ENCODE measurements around the gene NRIP3.

Gene NRIP3

GRCh38 chr11:9025101-9025850, 21.5 kb upstream of the NRIP3 start:
- no peak overlapping the region for H4K8ac ChIP-seq (ENCODE audit: low read depth, low read length)
- no peak for DNase-seq
- H3K27ac ChIP-seq (ENCODE audit: low read depth, low read length): no peak overlapping the region
- H3K23ac ChIP-seq (ENCODE audit: low read length): no peak overlapping the region
- no CpG with 5 or more reads among the region's 9 CpGs for WGBS (ENCODE audit: extremely low coverage, insufficient coverage, insufficient read length)
- H4K91ac ChIP-seq (ENCODE audit: low read depth, low read length): no peak overlapping the region
- H3K14ac ChIP-seq (ENCODE audit: low read length): no peak overlapping the region
- H3K27me3 ChIP-seq (ENCODE audit: insufficient read depth, low read length): no peaks in the 10 kb centered on the region
- peaks cover 0 to 2% of the 10 kb centered on the region in 2 experiments for H3K4me1 ChIP-seq (ENCODE audit: control insufficient read depth in 1 of 2, insufficient read depth in 2 of 2, low read length in 2 of 2)
- no peak overlapping the region for H2BK5ac ChIP-seq (ENCODE audit: low read depth, low read length, poor library complexity)
- H3K79me1 ChIP-seq (ENCODE audit: low read length): no peaks in the 10 kb centered on the region
- no peak overlapping the region for H2AK5ac ChIP-seq (ENCODE audit: low read length)
- H3K18ac ChIP-seq (ENCODE audit: low read length): no peak overlapping the region
- no peak overlapping the region for H2AFZ ChIP-seq (ENCODE audit: insufficient read depth, low read length, poor library complexity)
- no peak overlapping the region for H4K12ac ChIP-seq (ENCODE audit: low read depth, low read length)
- no peaks in the 10 kb centered on the region for H3K36me3 ChIP-seq (ENCODE audit: control insufficient read depth in 1 of 2, insufficient read depth in 2 of 2, low read length in 2 of 2)
- no peak overlapping the region for H3K4ac ChIP-seq (ENCODE audit: low read depth, low read length)
- no peak overlapping the region for H3K4me3 ChIP-seq (ENCODE audit: low read depth, low read length)
- no peaks in the 10 kb centered on the region for H3K79me2 ChIP-seq (ENCODE audit: control insufficient read depth, insufficient read depth, low read length, poor library complexity)
- no peak overlapping the region for H2BK12ac ChIP-seq (ENCODE audit: low read length)
- no peak overlapping the region for H3K4me2 ChIP-seq (ENCODE audit: low read length)
- H3K9ac ChIP-seq (ENCODE audit: low read length): no peak overlapping the region
- no peak overlapping the region for H2BK120ac ChIP-seq (ENCODE audit: insufficient read depth, low read length, poor library complexity)
- no peaks in the 10 kb centered on the region for H3K9me3 ChIP-seq (ENCODE audit: insufficient read depth, low read depth, low read length)

DNA sequence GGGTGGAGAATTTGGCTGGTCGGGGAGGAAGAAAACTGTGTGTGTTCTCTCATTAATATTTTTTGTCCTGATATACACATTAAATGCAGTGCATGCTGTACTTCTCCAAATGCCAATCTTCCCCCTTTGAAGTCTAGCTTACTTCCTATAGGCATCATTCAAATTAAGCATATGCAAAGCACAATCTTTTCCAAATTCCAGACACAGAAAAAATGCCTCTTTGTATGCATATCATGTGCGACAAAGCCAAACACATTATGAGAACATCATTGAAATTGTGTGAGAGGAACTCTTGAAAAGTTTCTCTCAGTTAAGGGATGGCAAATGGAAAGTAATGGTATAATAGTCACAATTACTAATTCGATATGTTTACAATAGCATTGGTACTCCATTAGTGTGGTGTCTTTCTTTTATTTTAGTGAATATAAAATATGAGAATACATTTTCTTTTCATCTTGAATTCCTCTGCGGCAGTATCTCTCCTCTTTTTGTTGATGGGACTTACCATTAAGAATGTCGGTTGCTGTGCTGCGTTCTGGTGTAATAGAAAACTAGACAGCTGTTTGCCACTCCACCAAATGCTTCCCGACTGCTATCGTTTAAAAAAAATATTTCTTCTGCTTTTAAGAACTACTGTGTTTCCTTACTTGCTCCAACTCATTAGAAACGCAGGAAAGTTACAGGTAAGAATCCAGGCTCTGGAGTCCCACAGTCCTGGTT, 19.3 kb upstream of the NRIP3 start:
- Histone ChIP-seq H3K14ac (ENCODE audit: low read length) (no peak overlapping the region), H4K12ac (ENCODE audit: low read depth, low read length) (no peak overlapping the region), H2BK12ac (ENCODE audit: low read length) (no peak overlapping the region), H3K27me3 (ENCODE audit: insufficient read depth, low read length) (no peaks in the 10 kb centered on the region), H4K8ac (ENCODE audit: low read depth, low read length) (no peak overlapping the region), H4K91ac (ENCODE audit: low read depth, low read length) (no peak overlapping the region), H3K9ac (ENCODE audit: low read length) (no peak overlapping the region), H3K18ac (ENCODE audit: low read length) (no peak overlapping the region), H3K4ac (ENCODE audit: low read depth, low read length) (no peak overlapping the region), H3K79me1 (ENCODE audit: low read length) (no peaks in the 10 kb centered on the region), H3K36me3 (ENCODE audit: control insufficient read depth in 1 of 2, insufficient read depth in 2 of 2, low read length in 2 of 2) (no peaks in the 10 kb centered on the region), H3K4me1 (ENCODE audit: control insufficient read depth in 1 of 2, insufficient read depth in 2 of 2, low read length in 2 of 2) (no peaks in the 10 kb centered on the region), H2BK120ac (ENCODE audit: insufficient read depth, low read length, poor library complexity) (no peak overlapping the region), H2BK5ac (ENCODE audit: low read depth, low read length, poor library complexity) (no peak overlapping the region), H3K9me3 (ENCODE audit: insufficient read depth, low read depth, low read length) (no peaks in the 10 kb centered on the region), H3K79me2 (ENCODE audit: control insufficient read depth, insufficient read depth, low read length, poor library complexity) (no peaks in the 10 kb centered on the region), H3K4me3 (ENCODE audit: low read depth, low read length) (no peak overlapping the region), H3K27ac (ENCODE audit: low read depth, low read length) (no peak overlapping the region), H2AK5ac (ENCODE audit: low read length) (no peak overlapping the region), H3K23ac (ENCODE audit: low read length) (no peak overlapping the region), H2AFZ (ENCODE audit: insufficient read depth, low read length, poor library complexity) (no peak overlapping the region), H3K4me2 (ENCODE audit: low read length) (no peak overlapping the region)
- WGBS (ENCODE audit: extremely low coverage, insufficient coverage, insufficient read length): no CpG with 5 or more reads among the region's 9 CpGs
- no peak for DNase-seq

- Histone ChIP-seq H3K14ac (ENCODE audit: low read length) (no peak overlapping the region), H3K9me3 (ENCODE audit: insufficient read depth, low read depth, low read length) (no peaks in the 10 kb centered on the region), H4K91ac (ENCODE audit: low read depth, low read length) (no peak overlapping the region), H2AFZ (ENCODE audit: insufficient read depth, low read length, poor library complexity) (no peak overlapping the region), H2BK5ac (ENCODE audit: low read depth, low read length, poor library complexity) (no peak overlapping the region), H3K27me3 (ENCODE audit: insufficient read depth, low read length) (no peaks in the 10 kb centered on the region), H3K4me1 (ENCODE audit: control insufficient read depth in 1 of 2, insufficient read depth in 2 of 2, low read length in 2 of 2) (no peaks in the 10 kb centered on the region), H3K36me3 (ENCODE audit: control insufficient read depth in 1 of 2, insufficient read depth in 2 of 2, low read length in 2 of 2) (no peaks in the 10 kb centered on the region), H4K12ac (ENCODE audit: low read depth, low read length) (no peak overlapping the region), H2AK5ac (ENCODE audit: low read length) (no peak overlapping the region), H3K79me1 (ENCODE audit: low read length) (no peaks in the 10 kb centered on the region), H3K4ac (ENCODE audit: low read depth, low read length) (no peak overlapping the region), H3K9ac (ENCODE audit: low read length) (no peak overlapping the region), H3K23ac (ENCODE audit: low read length) (no peak overlapping the region), H3K4me3 (ENCODE audit: low read depth, low read length) (no peak overlapping the region), H3K27ac (ENCODE audit: low read depth, low read length) (no peak overlapping the region), H2BK12ac (ENCODE audit: low read length) (no peak overlapping the region), H2BK120ac (ENCODE audit: insufficient read depth, low read length, poor library complexity) (no peak overlapping the region), H3K79me2 (ENCODE audit: control insufficient read depth, insufficient read depth, low read length, poor library complexity) (no peaks in the 10 kb centered on the region), H3K4me2 (ENCODE audit: low read length) (no peak overlapping the region), H4K8ac (ENCODE audit: low read depth, low read length) (no peak overlapping the region), H3K18ac (ENCODE audit: low read length) (no peak overlapping the region)
- WGBS (ENCODE audit: extremely low coverage, insufficient coverage, insufficient read length): no CpG with 5 or more reads among the region's 8 CpGs
- peak; percentile 41 to 80 for DNase-seq
Measured at GRCh38 chr11:9020916-9021315, 17.1 kb upstream of the NRIP3 start.

DNA sequence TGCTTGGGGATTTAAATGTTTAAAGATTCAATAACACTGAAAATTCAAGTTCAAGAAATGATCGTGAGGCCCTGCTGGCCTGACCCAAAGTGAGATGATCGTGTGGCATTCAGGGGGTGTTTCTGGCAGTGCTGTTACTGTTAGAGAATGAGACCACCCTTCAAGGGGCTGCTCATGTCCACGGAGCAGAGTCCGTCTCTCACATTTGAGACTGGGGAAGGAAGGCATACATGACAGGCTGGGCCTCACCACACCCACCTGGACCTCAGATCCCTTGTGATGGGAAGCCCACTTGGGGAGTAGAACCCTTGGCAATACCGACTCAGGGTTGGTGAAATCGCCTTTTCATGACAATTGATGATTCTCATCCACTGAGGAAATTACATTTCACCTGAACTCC, 16.1 kb upstream of the NRIP3 start:
- WGBS (ENCODE audit: extremely low coverage, insufficient coverage, insufficient read length): no CpG with 5 or more reads among the region's 6 CpGs
- Histone ChIP-seq H4K91ac (ENCODE audit: low read depth, low read length) (no peak overlapping the region), H3K4ac (ENCODE audit: low read depth, low read length) (no peak overlapping the region), H3K36me3 (ENCODE audit: control insufficient read depth in 1 of 2, insufficient read depth in 2 of 2, low read length in 2 of 2) (no peaks in the 10 kb centered on the region), H3K27me3 (ENCODE audit: insufficient read depth, low read length) (no peaks in the 10 kb centered on the region), H3K4me1 (ENCODE audit: control insufficient read depth in 1 of 2, insufficient read depth in 2 of 2, low read length in 2 of 2) (no peaks in the 10 kb centered on the region), H3K79me2 (ENCODE audit: control insufficient read depth, insufficient read depth, low read length, poor library complexity) (no peaks in the 10 kb centered on the region), H4K8ac (ENCODE audit: low read depth, low read length) (no peak overlapping the region), H3K9me3 (ENCODE audit: insufficient read depth, low read depth, low read length) (no peaks in the 10 kb centered on the region), H3K79me1 (ENCODE audit: low read length) (no peaks in the 10 kb centered on the region), H3K9ac (ENCODE audit: low read length) (no peak overlapping the region), H2BK120ac (ENCODE audit: insufficient read depth, low read length, poor library complexity) (no peak overlapping the region), H2AFZ (ENCODE audit: insufficient read depth, low read length, poor library complexity) (no peak overlapping the region), H4K12ac (ENCODE audit: low read depth, low read length) (no peak overlapping the region), H3K14ac (ENCODE audit: low read length) (no peak overlapping the region), H3K23ac (ENCODE audit: low read length) (no peak overlapping the region), H3K18ac (ENCODE audit: low read length) (no peak overlapping the region), H3K4me2 (ENCODE audit: low read length) (no peak overlapping the region), H2BK5ac (ENCODE audit: low read depth, low read length, poor library complexity) (no peak overlapping the region), H2BK12ac (ENCODE audit: low read length) (no peak overlapping the region), H3K4me3 (ENCODE audit: low read depth, low read length) (no peak overlapping the region), H2AK5ac (ENCODE audit: low read length) (no peak overlapping the region), H3K27ac (ENCODE audit: low read depth, low read length) (no peak overlapping the region)
- DNase-seq: no peak
